Measurements from ENCODE around the gene GBA2. TPM values are rescaled to one million over a fixed set of nuclear protein-coding genes. Genes with fewer than 3 reads are reported as not detected.

The GBA2 gene
- total and polyA plus RNA-seq, 2 experiments from 2014 or later, result 20.3 to 27.6 TPM

DNA sequence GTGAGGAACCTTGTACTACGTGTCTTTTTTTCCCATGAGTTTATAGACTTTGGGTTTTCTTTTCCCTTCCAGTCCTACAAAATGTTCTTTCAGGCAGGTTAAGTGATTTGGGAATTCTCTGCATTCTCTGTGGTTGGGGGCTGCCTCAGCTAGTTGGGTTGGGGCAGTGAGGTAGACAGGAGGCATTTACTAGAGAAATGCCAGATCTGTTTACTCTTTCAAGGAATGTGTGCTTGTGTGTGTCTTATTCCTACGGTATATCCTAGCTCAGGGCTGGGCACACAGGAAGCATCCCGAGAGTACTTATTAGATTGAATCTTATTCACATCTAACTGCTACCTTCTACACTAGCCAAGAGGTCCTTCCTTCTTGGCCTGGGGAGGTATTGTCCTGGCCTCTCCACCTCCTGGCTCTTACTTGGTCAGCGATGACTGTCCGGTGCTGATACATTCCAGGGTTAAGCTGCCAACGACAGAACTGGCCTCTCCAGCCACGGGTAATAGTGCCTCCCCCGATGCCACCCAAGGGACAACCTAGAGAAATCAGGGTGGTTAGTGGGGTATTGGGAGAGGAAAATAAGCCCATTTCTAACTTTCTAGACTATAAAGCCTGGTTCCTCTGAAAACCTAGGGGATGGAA lies 5.0 kb downstream of the GBA2 start:
- TF ChIP-seq EZH2 (IDR thresholded peaks at IDR 0.05; ENCODE audit: insufficient read depth, poor library complexity, severe bottlenecking) (no peak), EZH2phosphoT487 (IDR thresholded peaks at IDR 0.05; ENCODE audit: insufficient read depth, low read depth) (no peak)
- H3K27me3 ChIP-seq (replicated peaks; ENCODE audit: insufficient read depth), result no peaks in the 10 kb centered on the region
- H3K36me3 ChIP-seq (ENCODE audit: low read depth), result peaks cover 17% of the 10 kb centered on the region
- H3K4me1 ChIP-seq (ENCODE audit: insufficient read depth), result peaks cover 26% of the 10 kb centered on the region
- no peak overlapping the region for H3K4me2 ChIP-seq (ENCODE audit: unreplicated experiment)
- no peak overlapping the region for H2AFZ ChIP-seq
- peaks cover 13% of the 10 kb centered on the region; the same call in 1 of the 2 replicates for H4K20me1 ChIP-seq (ENCODE audit: insufficient read depth)
- no peaks in the 10 kb centered on the region for H3F3A ChIP-seq (ENCODE audit: insufficient read depth)
- H3K27ac ChIP-seq, result no peak overlapping the region
- no peaks in the 10 kb centered on the region for H3K9me3 ChIP-seq (ENCODE audit: low read depth)
- 83 to 84% methylated on average over 8 of the region's 8 CpGs for WGBS, 2 experiments (ENCODE audit: low coverage in 1 of 2, low lambda C conversion rate in 2 of 2, missing lambda C conversion rate in 2 of 2)
- no peak for DNase-seq
- H3K9ac ChIP-seq, result no peak overlapping the region
- H3K79me2 ChIP-seq (ENCODE audit: insufficient read depth), result peaks cover 58% of the 10 kb centered on the region
- H3K4me3 ChIP-seq, result no peak overlapping the region
- in situ Hi-C loops (cut with MboI), result no loop called here
- H3K9me2 ChIP-seq (ENCODE audit: insufficient read depth), result no peaks in the 10 kb centered on the region

DNA sequence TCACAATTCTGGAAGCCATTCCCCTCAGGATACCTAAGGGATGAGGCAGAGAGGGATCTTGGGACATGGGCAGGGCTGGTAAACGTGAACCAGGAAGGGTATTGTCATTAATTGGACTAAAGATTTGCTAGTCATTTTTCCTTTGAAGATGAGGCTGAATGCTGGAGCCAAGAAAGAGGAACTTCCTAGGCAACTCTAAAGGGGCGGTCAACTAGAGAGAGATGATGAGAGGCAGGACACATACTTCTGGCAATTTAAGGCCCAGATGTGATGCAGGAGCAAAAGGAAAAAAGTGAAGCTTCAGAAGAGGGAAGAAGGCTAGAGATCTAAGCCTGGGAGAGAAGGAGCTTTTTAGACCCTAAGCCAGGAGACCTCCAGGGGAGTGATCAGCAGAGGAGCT lies 5.6 kb downstream of the GBA2 start:
- peaks cover 26% of the 10 kb centered on the region for H3K4me1 ChIP-seq (ENCODE audit: insufficient read depth)
- TF ChIP-seq EZH2 (IDR thresholded peaks at IDR 0.05; ENCODE audit: insufficient read depth, poor library complexity, severe bottlenecking) (no peak), EZH2phosphoT487 (IDR thresholded peaks at IDR 0.05; ENCODE audit: insufficient read depth, low read depth) (no peak)
- H3F3A ChIP-seq (ENCODE audit: insufficient read depth), result no peaks in the 10 kb centered on the region; the same call in 1 of the 2 replicates
- H4K20me1 ChIP-seq (ENCODE audit: insufficient read depth), result peaks cover 13% of the 10 kb centered on the region; the same call in 1 of the 2 replicates
- H3K27me3 ChIP-seq (replicated peaks; ENCODE audit: insufficient read depth), result no peaks in the 10 kb centered on the region
- no peak overlapping the region for H3K4me2 ChIP-seq (ENCODE audit: unreplicated experiment)
- H3K9me2 ChIP-seq (ENCODE audit: insufficient read depth), result no peaks in the 10 kb centered on the region
- no peak overlapping the region for H3K27ac ChIP-seq
- no peak overlapping the region for H3K9ac ChIP-seq
- no peak for DNase-seq
- WGBS, 2 experiments (ENCODE audit: low coverage in 1 of 2, low lambda C conversion rate in 2 of 2, missing lambda C conversion rate in 2 of 2), result 50 to 57% methylated on average over 2 of the region's 2 CpGs
- in situ Hi-C loops (cut with MboI), result no loop called here
- H3K4me3 ChIP-seq, result no peak overlapping the region
- peaks cover 17% of the 10 kb centered on the region for H3K36me3 ChIP-seq (ENCODE audit: low read depth)
- H3K79me2 ChIP-seq (ENCODE audit: insufficient read depth), result peaks cover 54% of the 10 kb centered on the region
- H3K9me3 ChIP-seq (ENCODE audit: low read depth), result no peaks in the 10 kb centered on the region
- H2AFZ ChIP-seq, result no peak overlapping the region

GRCh38 chr9:35741740-35742139 lies 7.3 kb downstream of the GBA2 start:
- H2AFZ ChIP-seq, result no peak overlapping the region
- H3K27ac ChIP-seq, result no peak overlapping the region
- in situ Hi-C loops (cut with MboI), result no loop called here
- H3K79me2 ChIP-seq (ENCODE audit: insufficient read depth), result peaks cover 41% of the 10 kb centered on the region
- H3K9me3 ChIP-seq (ENCODE audit: low read depth), result no peaks in the 10 kb centered on the region
- H3K27me3 ChIP-seq (replicated peaks; ENCODE audit: insufficient read depth), result no peaks in the 10 kb centered on the region
- no peaks in the 10 kb centered on the region for H3K9me2 ChIP-seq (ENCODE audit: insufficient read depth)
- peaks cover 28% of the 10 kb centered on the region for H3K36me3 ChIP-seq (ENCODE audit: low read depth)
- DNase-seq, result no peak
- TF ChIP-seq EZH2phosphoT487 (IDR thresholded peaks at IDR 0.05; ENCODE audit: insufficient read depth, low read depth) (no peak), EZH2 (IDR thresholded peaks at IDR 0.05; ENCODE audit: insufficient read depth, poor library complexity, severe bottlenecking) (no peak)
- H3K4me2 ChIP-seq (ENCODE audit: unreplicated experiment), result no peak overlapping the region
- no peak overlapping the region for H3K4me3 ChIP-seq
- H3K9ac ChIP-seq, result no peak overlapping the region
- WGBS, 2 experiments (ENCODE audit: low coverage in 1 of 2, low lambda C conversion rate in 2 of 2, missing lambda C conversion rate in 2 of 2), result 94 to 99% methylated on average over 7 of the region's 7 CpGs
- H3K4me1 ChIP-seq (ENCODE audit: insufficient read depth), result peaks cover 15% of the 10 kb centered on the region
- peaks cover 4% of the 10 kb centered on the region; the same call in 1 of the 2 replicates for H4K20me1 ChIP-seq (ENCODE audit: insufficient read depth)
- H3F3A ChIP-seq (ENCODE audit: insufficient read depth), result no peaks in the 10 kb centered on the region; the same call in 1 of the 2 replicates

- H2AFZ ChIP-seq, result no peak overlapping the region
- no peaks in the 10 kb centered on the region for H4K20me1 ChIP-seq (ENCODE audit: insufficient read depth)
- H3K4me2 ChIP-seq (ENCODE audit: unreplicated experiment), result no peak overlapping the region
- no peak overlapping the region for H3K9ac ChIP-seq
- no peak overlapping the region for H3K4me3 ChIP-seq
- H3F3A ChIP-seq (ENCODE audit: insufficient read depth), result peaks cover 8% of the 10 kb centered on the region
- no peak for TF ChIP-seq EZH2phosphoT487 (IDR thresholded peaks at IDR 0.05; ENCODE audit: insufficient read depth, low read depth)
- TF ChIP-seq EZH2 (IDR thresholded peaks at IDR 0.05; ENCODE audit: insufficient read depth, poor library complexity, severe bottlenecking), result no peak
- H3K36me3 ChIP-seq (ENCODE audit: low read depth), result peaks cover 41% of the 10 kb centered on the region
- no peaks in the 10 kb centered on the region for H3K9me3 ChIP-seq (ENCODE audit: low read depth)
- no peaks in the 10 kb centered on the region for H3K9me2 ChIP-seq (ENCODE audit: insufficient read depth)
- peaks cover 40% of the 10 kb centered on the region for H3K79me2 ChIP-seq (ENCODE audit: insufficient read depth)
- H3K27ac ChIP-seq, result no peak overlapping the region
- WGBS, 2 experiments (ENCODE audit: low coverage in 1 of 2, low lambda C conversion rate in 2 of 2, missing lambda C conversion rate in 2 of 2), result 92 to 97% methylated on average over 6 of the region's 6 CpGs
- no peaks in the 10 kb centered on the region for H3K27me3 ChIP-seq (replicated peaks; ENCODE audit: insufficient read depth)
- in situ Hi-C loops (cut with MboI), result no loop called here
- no peaks in the 10 kb centered on the region for H3K4me1 ChIP-seq (ENCODE audit: insufficient read depth)
- no peak for DNase-seq
Observed at GRCh38 chr9:35740243-35740642, 8.8 kb downstream of the GBA2 start.

Data from GM23248 (cell line).